K562 (cell line): Measurements from ENCODE around the gene ERGIC1. TPM values are rescaled to one million over a fixed set of nuclear protein-coding genes. Genes with fewer than 3 reads are reported as not detected.

ENCODE experiments used
- ATAC-seq: fragments of 200-7000 bp; cut with Tn5 transposase; 3 replicates; pipeline ENCODE4 v1.9.1; 2020; ENCODE audit warnings: moderate library complexity
- BruUV-seq: library from RNA; stranded (reverse); fragments of 400-500 nt; replicated peaks from 2 replicates; lab custom pipeline; 2021; lab: Mats Ljungman, UMichigan
- CTCF ChIA-PET: fragments of 300-600 bp; formaldehyde crosslinking; extraction: SDS; loops from one replicate; lab custom pipeline; 2021; ENCODE audit warnings: low intra/inter-chr PET ratio; lab: Yijun Ruan, JAX
- POLR2A ChIA-PET: fragments of 300-600, 350-650 bp; sonication (Branson Sonifier 250); formaldehyde crosslinking; extraction: SDS; loops from one replicate; lab custom pipeline; 2021; ENCODE audit warnings: antibody characterized with exemption, inconsistent platforms; lab: Yijun Ruan, JAX
- DNase-seq, 4 experiments: peaks; one replicate each; pipeline versions ENCODE4 v3.0.0 to v3.0.0-alpha.2; 2011 to 2018; ENCODE audit warnings: low spot score in 3 of 4, mixed read lengths in 3 of 4; ENCODE audit errors: extremely low read depth in 1 of 4
- FAIRE-seq: peaks from 2 replicates; lab custom pipeline; 2011; peaks lifted over from hg19 to GRCh38; lab: Jason Lieb, UNC
- H2AFZ ChIP-seq: 2 replicates; pipeline ENCODE4 v1.6.0; 2011; ENCODE audit warnings: low read depth, low read length, control low read depth, inconsistent platforms
- H3K27ac ChIP-seq: fragments of 200-600 bp; 3 replicates; pipeline ENCODE4 v1.8.0; 2011; ENCODE audit warnings: low read depth, mild to moderate bottlenecking, control low read depth, inconsistent platforms, low read length, moderate library complexity, mixed read lengths; ENCODE audit errors: extremely low read depth
- H3K27me3 ChIP-seq, 2 experiments: fragments of 300-600 bp in 1 of 2; 2 replicates in 1 of 2; 3 replicates in 1 of 2; pipeline versions ENCODE4 v1.6.0 to v1.8.0; 2011; ENCODE audit warnings: inconsistent platforms in 2 of 2, low read length in 2 of 2, mild to moderate bottlenecking in 1 of 2, mixed read lengths in 1 of 2, moderate library complexity in 1 of 2; ENCODE audit not compliant: control insufficient read depth in 2 of 2, insufficient read depth in 2 of 2
- H3K36me3 ChIP-seq: fragments of 300-600 bp; 3 replicates; pipeline ENCODE4 v1.8.0; 2011; ENCODE audit warnings: mild to moderate bottlenecking, low read length, inconsistent platforms; ENCODE audit not compliant: control insufficient read depth, insufficient read depth
- H3K4me1 ChIP-seq, 2 experiments: fragments of 200-600 bp in 1 of 2; replicated peaks in 1 of 2; 2 replicates in 1 of 2; 3 replicates in 1 of 2; pipeline versions ENCODE4 v1.5.1 to v1.8.0; 2011; ENCODE audit warnings: inconsistent platforms in 2 of 2, low read length in 2 of 2, mild to moderate bottlenecking in 1 of 2, mixed read lengths in 1 of 2, moderate library complexity in 1 of 2; ENCODE audit not compliant: control insufficient read depth in 2 of 2, insufficient read depth in 2 of 2
- H3K4me2 ChIP-seq: 2 replicates; pipeline ENCODE4 v1.6.1; 2011; ENCODE audit warnings: low read length, control low read depth, inconsistent platforms, mixed read lengths; ENCODE audit not compliant: insufficient read depth
- H3K4me3 ChIP-seq: fragments of 200-600 bp; sonication (generic), shearing (Covaris generic); 2 replicates; pipeline ENCODE4 v1.5.1; 2016; ENCODE audit warnings: control low read depth, inconsistent platforms
- H3K79me2 ChIP-seq: fragments of 200-600 bp; 3 replicates; pipeline ENCODE4 v1.8.0; 2011; ENCODE audit warnings: low read length, inconsistent platforms; ENCODE audit not compliant: control insufficient read depth, insufficient read depth
- H3K9ac ChIP-seq, 2 experiments: 2 replicates each; pipeline versions ENCODE4 v1.6.0 to v1.6.1; 2011; ENCODE audit warnings: low read depth in 2 of 2, low read length in 2 of 2, control low read depth in 1 of 2, inconsistent platforms in 1 of 2, mild to moderate bottlenecking in 1 of 2, mixed read lengths in 1 of 2; ENCODE audit not compliant: insufficient read depth in 1 of 2
- H3K9me1 ChIP-seq: one replicate; pipeline ENCODE4 v1.6.0; 2011; ENCODE audit warnings: inconsistent platforms, mild to moderate bottlenecking, low read length, moderate library complexity; ENCODE audit not compliant: control insufficient read depth, insufficient read depth
- H3K9me3 ChIP-seq: replicated peaks from 2 replicates; pipeline ENCODE4 v1.5.1; 2011; ENCODE audit warnings: low read depth, low read length, inconsistent platforms; ENCODE audit not compliant: control insufficient read depth, insufficient read depth
- H4K20me1 ChIP-seq: replicated peaks from 2 replicates; pipeline ENCODE4 v1.6.1; 2011; ENCODE audit warnings: low read length, inconsistent platforms, mixed read lengths; ENCODE audit not compliant: control insufficient read depth, insufficient read depth
- ARNT ChIP-seq, 2 experiments: fragments of 450-650 bp; IDR thresholded peaks; 2 replicates each; pipeline ENCODE4 v1.6.1; 2016; ENCODE audit warnings: mild to moderate bottlenecking in 1 of 2
- HNRNPLL ChIP-seq: fragments of 200-400 bp; formaldehyde crosslinking; IDR thresholded peaks from 2 replicates; pipeline ENCODE4 v1.6.1; 2017; ENCODE audit warnings: low read length, low read depth, mild to moderate bottlenecking; ENCODE audit not compliant: poor library complexity, severe bottlenecking
- MBD2 ChIP-seq: sonication (generic); IDR thresholded peaks from 2 replicates; pipeline ENCODE4 v1.6.1; 2016; ENCODE audit warnings: low read depth, borderline replicate concordance
- NFE2 ChIP-seq: IDR thresholded peaks from 2 replicates; pipeline ENCODE4 v1.6.1; 2014; ENCODE audit warnings: antibody characterized with exemption, low read depth
- RBM34 ChIP-seq: fragments of 200-400 bp; formaldehyde crosslinking; IDR thresholded peaks from 2 replicates; pipeline ENCODE4 v1.6.1; 2018; ENCODE audit warnings: low read length, borderline replicate concordance; ENCODE audit not compliant: insufficient read depth
- RFX5 ChIP-seq: IDR thresholded peaks from 2 replicates; pipeline ENCODE4 v1.6.1; 2011; ENCODE audit warnings: low read depth, mild to moderate bottlenecking, improper control_type of control experiment, low read length
- SMARCA5 ChIP-seq: fragments of 450-650 bp; IDR thresholded peaks from 2 replicates; pipeline ENCODE4 v1.6.1; 2016
- ZKSCAN1 ChIP-seq: fragments of 150-350 bp; IDR thresholded peaks from 2 replicates; pipeline ENCODE4 v1.6.1; 2016; ENCODE audit warnings: low read depth, low read length
- ZNF512 ChIP-seq: IDR thresholded peaks from 2 replicates; pipeline ENCODE4 v1.6.1; 2016; ENCODE audit warnings: missing genetic modification characterization, missing compliant biosample characterization
- WGBS: fragments of 100-300 bp; shearing (Covaris generic); methylation state at CpG from one replicate; pipeline ENCODE4 v1.1.6; 2016; ENCODE audit warnings: low coverage, mixed read lengths; ENCODE audit not compliant: insufficient coverage; ENCODE audit errors: missing lambda C conversion rate; 5-methylcytosine and 5-hydroxymethylcytosine counted together
- in situ Hi-C: fragments of 300-500 bp; cut with MboI; formaldehyde crosslinking; loops from 4 replicates; pipeline ENCODE4 v1.15.0; 2018; ENCODE audit warnings: inconsistent platforms, mixed read lengths
- intact Hi-C: fragments of 100-400 bp; cut with micrococcal nuclease; formaldehyde crosslinking; loops from 2 replicates; pipeline ENCODE4 v1.14.2; 2022
- polyA plus RNA-seq, 8 experiments: library from polyadenylated mRNA; depleted of rRNA in 4 of 8; stranded (reverse) in 5 of 8; unstranded in 3 of 8; fragments of >200 nt; fragmentation: Nextera tagmentation in 2 of 8; fragmentation: Illumina TruSeq in 1 of 8; extraction: Ambion mirVana in 2 of 8; extraction: Trizol in 1 of 8; gene quantifications; 2 replicates each; pipeline versions ENCODE4 v1.2.1 to v1.2.3, GENCODE V29; 2011 to 2014; ENCODE audit warnings: inconsistent platforms in 1 of 8, missing spikeins in 1 of 8
- total RNA-seq, 7 experiments: library from RNA; depleted of rRNA in 6 of 7; stranded (reverse); fragments of >200 nt in 6 of 7; fragmentation: Illumina TruSeq in 2 of 7; extraction: Trizol in 2 of 7; gene quantifications; 2 replicates each; pipeline versions ENCODE4 v1.2.1 to v1.2.3, GENCODE V29; 2011 to 2021; ENCODE audit warnings: low replicate concordance in 1 of 7

Gene ERGIC1
- total and polyA plus RNA-seq, 9 of the 15 experiments (the other 6 are each of a cell fraction or from before 2014, with no cell fraction given): 5.5 to 68.4 (median 36.4) TPM

DNA sequence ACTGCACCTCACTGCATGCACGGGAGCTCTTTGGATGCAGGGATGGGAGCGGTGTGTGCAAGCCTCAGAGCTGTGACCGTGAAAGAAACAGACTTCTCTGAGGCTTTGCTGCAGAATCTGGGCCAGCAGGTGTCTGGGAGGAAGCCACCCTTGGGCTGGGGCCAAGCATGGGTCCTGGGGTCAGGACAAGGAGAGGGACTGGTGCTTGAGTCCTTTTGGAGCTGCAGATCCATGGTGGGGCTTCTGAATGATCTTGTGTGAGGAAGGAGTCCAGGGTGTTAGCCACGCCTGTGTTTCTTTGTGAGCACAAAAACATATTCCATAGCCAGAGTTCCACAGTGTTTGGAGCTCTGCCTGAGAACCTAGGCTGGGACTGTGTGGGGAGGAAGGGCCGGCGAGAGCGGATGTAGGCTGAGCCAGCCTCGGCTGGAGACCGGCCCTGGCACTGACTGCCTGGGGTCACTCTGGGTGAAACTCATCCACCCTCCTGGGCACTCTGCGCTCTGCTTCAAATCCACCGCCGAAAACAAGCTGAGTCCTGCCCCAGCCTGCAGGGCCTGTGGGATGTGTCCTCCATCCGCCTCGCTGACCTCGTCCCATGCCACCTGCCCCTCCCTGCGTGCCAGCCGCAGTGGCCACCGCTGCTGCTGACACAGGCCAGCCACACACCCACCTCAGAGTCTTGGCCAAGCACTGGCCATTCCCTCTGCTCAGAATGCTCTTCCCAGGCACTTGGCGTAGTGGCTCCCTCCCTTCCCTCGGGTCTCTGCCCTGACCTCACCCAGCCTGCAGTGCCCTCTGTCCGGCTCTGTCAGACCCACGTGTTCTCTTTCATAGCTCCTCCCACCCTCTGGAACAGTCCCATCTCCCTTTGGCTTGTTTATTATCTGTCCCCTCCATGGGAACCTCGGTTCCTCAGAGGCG is 26.7 kb downstream of the ERGIC1 start:
- ChIA-PET POLR2A (interaction anchor here (1.3 to 1.4 kb wide), 2 partner anchors 13 to 90 kb away, joined by 3 to 4 read pairs; partner anchors contain the start of gene DUSP1), CTCF (no interaction called here)
- no peak overlapping the region for H3K27ac ChIP-seq
- DNase-seq: no peak
- no peak for FAIRE-seq
- no peaks in the 10 kb centered on the region; the same call in 1 of the 3 replicates for H3K36me3 ChIP-seq
- no peak for ATAC-seq
- no peaks in the 10 kb centered on the region for H3K9me1 ChIP-seq
- H3K79me2 ChIP-seq: no peaks in the 10 kb centered on the region
- no peaks in the 10 kb centered on the region for H3K27me3 ChIP-seq
- 74% methylated on average over 21 of the region's 24 CpGs for WGBS
- H3K9ac ChIP-seq: peak overlapping the region in 1 of 2 experiments; percentile 59; a peak in 1 of 4 replicates
- no TSS peak for BruUV-seq
- no peak overlapping the region for H2AFZ ChIP-seq
- H4K20me1 ChIP-seq: peaks cover 11% of the 10 kb centered on the region
- intact Hi-C loops (no loop called here), in situ Hi-C loops (no loop called here)
- peaks cover 5 to 11% of the 10 kb centered on the region in 2 experiments; a peak in 3 of 5 replicates for H3K4me1 ChIP-seq
- no peaks in the 10 kb centered on the region for H3K9me3 ChIP-seq
- no peak for TF ChIP-seq ARNT (IDR thresholded peaks at IDR 0.05)
- TF ChIP-seq MBD2: no peak
- TF ChIP-seq ZKSCAN1: no peak
- no peak for TF ChIP-seq NFE2
- TF ChIP-seq SMARCA5: no peak
- no peak for TF ChIP-seq ZNF512 (tag)
- TF ChIP-seq RFX5: no peak
- TF ChIP-seq HNRNPLL: no peak
- TF ChIP-seq RBM34: no peak
- TF ChIP-seq, all 486 proteins: peak for 0
- Histone ChIP-seq H3K4me2 (no peak overlapping the region), H3K4me3 (no peak overlapping the region)
